GM18861 (cell line): ENCODE measurements around the gene AK3.

ENCODE experiments used
- ATAC-seq: cut with Tn5 transposase; IDR thresholded peaks from one replicate; pipeline ENCODE4 v1.9.1; 2021; ENCODE audit not compliant: unreplicated experiment

The AK3 gene

GRCh38 chr9:4750023-4750673 lies 9.1 kb upstream of the AK3 start:
- ATAC-seq: no peak

GRCh38 chr9:4748612-4749011 lies 7.6 kb upstream of the AK3 start:
- no peak for ATAC-seq

DNA sequence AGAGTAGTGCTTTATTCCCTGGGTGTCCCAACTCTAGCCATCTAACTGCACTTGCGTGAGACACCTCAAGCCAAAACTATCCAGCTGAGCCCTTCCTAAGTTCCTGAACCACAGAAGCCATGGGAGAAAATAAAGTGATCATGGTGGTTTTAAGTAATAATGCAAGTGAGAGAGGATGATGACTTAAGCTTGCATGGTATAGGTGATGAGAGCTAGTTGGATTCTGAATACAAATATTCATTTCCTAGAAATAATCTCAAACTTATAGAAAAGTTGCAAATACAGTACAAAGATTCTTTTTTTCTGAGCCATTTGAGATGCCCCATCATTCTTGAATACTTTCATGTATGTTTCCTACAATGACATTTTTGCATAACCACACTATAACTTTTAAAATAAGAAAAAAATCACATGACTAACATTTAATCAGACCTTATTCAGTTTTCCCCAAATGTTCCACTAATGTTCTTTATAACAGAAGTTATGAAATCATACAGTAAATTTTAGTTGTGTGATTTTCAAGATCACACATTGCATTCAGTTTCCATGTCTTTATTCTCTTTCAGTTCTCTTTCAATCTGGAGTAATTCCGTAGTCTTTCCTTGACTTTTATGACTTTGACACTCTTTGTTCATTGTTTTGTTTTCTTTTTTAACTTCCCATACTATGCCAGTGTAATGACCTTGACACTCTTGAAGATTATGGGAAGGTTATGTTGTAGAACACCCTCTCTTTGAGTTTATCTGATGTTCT lies 5.5 kb upstream of the AK3 start:
- no peak for ATAC-seq

DNA sequence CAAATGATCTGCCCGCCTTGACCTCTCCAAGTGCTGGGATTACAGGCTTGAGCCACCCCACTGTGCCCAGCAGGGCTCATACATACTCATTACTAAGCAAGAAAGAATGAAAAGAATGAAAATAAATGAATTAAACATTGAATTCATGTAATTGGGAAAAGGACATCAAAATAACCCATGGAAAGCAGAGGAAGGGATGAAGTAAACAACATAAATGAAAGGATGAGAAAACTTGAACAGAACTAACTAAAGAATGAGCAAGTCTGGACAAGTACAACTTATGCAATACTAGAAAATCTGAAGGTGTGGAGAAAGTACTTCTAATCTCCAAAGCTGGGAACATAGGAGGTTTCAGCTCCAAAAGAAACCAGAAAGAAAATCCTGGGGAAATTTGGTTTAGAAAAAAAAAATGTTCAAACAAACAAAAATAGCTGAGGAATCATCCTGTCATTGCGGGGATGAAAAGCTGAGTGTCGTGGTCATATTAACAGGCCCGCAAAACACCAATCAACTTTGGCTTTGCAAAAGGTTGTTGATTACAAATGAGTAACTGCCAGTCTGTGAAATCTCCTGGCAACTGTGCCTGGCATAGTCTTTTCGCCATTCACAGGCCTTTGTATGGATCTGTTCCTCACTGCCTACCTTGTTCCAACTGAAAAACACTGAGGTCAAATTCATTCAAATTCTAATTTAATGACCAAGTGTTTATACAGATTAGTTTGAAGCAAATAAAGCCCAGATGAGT lies 2.3 kb upstream of the AK3 start:
- ATAC-seq: no peak

- no peak for ATAC-seq
These were observed 1.2 kb upstream of the AK3 start for GRCh38 chr9:4742246-4742645.

- no peak for ATAC-seq
These were observed 525 bp upstream of the AK3 start for GRCh38 chr9:4741365-4742089.

DNA sequence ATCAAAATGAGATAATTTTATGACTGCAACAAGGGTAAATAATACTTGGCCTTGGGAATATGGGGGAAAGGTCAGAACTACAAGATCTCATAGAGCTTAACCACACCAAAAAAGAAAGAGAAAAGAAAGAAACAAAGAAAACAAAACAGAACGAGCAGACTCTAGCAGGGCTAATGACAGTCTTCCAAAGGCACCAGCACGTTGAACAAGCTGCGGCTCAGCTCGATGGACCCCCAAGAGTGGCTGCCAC lies 689 bp downstream of the AK3 start:
- no peak for ATAC-seq

GRCh38 chr9:4739587-4740387 lies 1.2 kb downstream of the AK3 start:
- ATAC-seq: no peak

GRCh38 chr9:4738866-4739586 lies 2.0 kb downstream of the AK3 start:
- no peak for ATAC-seq

DNA sequence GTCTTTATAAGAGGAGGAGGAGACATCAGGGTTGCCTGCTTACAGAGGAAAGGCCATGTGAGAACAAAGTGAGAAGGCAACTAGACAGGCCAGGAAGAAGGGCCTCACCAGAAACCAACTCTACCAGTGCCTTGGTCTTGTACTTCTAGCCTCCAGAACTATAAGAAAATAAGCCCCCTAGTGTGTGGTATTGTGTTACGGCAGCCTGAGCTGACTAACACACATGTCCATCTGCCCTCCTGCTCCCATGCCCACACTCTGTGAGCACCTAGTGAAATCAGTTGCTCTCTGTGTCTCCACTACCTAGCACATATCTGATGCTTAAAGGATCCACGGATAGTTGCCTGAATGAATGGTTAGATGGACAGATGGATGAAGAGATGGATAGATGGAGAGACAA lies 6.9 kb downstream of the AK3 start:
- ATAC-seq: no peak

- ATAC-seq: no peak
These were observed 8.1 kb downstream of the AK3 start for GRCh38 chr9:4732890-4733289.

GRCh38 chr9:4727593-4727992 lies 13.4 kb downstream of the AK3 start:
- ATAC-seq: no peak

DNA sequence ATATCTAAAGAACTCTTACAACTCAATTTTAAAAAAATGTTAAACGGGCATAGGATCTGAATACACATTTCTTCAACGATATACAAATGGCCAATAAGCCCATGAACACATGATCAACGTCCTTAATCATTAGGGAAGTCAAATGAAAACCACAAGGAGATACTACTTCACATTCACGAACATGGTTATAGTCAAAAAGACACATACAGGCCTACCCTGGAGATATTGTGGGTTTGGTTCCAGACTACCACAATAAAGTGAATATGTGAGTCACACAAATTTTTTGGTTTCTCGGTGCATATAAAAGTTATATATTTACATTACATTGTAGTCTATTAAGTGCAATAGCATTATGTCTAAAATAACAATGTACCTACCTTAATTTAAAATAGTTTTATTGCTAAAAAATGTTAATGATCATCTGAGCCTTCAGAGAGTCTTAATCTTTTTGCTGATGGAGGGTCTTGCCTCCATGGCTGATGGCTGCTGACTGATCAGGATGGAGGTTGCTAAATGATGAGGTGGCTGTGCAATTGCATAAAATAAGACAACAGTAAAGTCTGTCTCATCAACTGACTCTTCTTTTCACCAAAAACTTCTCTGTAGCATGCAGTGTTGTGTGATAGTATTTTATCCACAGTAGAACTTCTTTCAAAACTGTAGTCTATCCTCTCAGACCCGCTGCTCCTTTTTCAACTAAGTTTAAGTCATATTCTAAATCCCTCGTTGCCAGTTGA lies 15.1 kb downstream of the AK3 start:
- no peak for ATAC-seq

- ATAC-seq: no peak
These were observed 19.3 kb downstream of the AK3 start for GRCh38 chr9:4721736-4722135.

- ATAC-seq: no peak
These were observed 22.1 kb downstream of the AK3 start for GRCh38 chr9:4718911-4719310.

- ATAC-seq: no peak
These were observed 23.2 kb downstream of the AK3 start for GRCh38 chr9:4717815-4718214.

- no peak for ATAC-seq
These were observed 24.8 kb downstream of the AK3 start for GRCh38 chr9:4716163-4716562.

DNA sequence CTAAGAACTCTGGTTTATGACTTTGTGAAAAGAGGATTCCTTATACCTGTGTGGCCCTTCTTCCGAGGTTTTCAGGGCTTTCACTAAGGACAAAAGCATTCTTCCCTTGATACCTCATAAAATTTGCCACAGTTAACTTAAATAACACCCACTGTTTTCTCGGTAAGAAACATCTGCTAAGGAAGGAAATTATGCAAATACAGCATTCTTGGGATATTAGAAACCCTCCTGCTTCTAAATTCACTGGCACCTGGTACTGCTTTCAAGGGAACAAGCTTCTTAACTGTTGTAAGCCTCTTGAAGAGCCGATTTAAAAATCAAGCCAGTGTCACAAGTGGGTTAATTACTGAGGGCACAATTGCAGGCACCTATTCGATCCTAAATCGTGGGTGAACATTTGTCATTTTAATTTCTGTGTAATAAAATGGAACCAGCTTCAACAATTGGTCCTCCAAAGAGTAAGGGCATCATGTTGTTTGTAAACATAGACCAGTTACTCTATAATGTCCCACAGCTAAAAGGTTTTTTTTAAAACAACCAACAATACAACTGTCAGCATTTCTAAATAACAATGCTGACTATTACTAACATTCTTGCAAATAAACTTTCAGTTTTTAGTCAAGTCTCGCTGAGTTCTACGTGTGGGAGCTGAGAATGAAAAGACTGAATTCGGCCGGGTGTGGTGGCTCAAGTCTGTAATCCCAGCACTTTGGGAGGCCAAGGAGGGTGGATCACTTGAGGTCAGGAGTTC lies 26.6 kb downstream of the AK3 start:
- no peak for ATAC-seq

DNA sequence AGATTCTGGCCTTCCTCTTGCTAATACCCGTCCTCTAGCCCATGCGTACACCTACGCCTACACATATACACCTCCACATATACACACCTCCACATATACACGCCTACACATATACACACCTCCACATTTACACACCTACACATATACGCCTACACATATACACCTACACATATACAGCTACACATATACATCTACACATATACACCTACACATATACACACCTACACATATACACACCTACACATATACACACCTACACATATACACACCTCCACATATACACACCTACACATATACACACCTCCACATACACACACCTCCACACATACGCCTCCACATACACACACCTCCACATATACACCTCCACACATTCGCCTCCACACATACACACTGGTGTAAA lies 27.2 kb downstream of the AK3 start:
- ATAC-seq: no peak
